ENCODE data around the gene TRAFD1.
"Not testable (repeated sequence)": the region's sequence is repeated elsewhere in the genome, so short reads cannot be mapped to it uniquely, and the experiment has no call there.

The TRAFD1 gene

GRCh38 chr12:112108202-112109079 lies 16.9 kb upstream of the TRAFD1 start, which contains the start of gene NAA25:
Gene NAA25, minus strand, starts transcription at chr12:112108783. Its CDS starts 10 bp downstream, at chr12:112108773.
- peak; percentile 84 for DNase-seq (ENCODE audit: extremely low spot score)
- ChIA-PET CTCF (no interaction called here), POLR2A (interaction anchor here (0.7 to 4.9 kb wide), 13 partner anchors 8 to 871 kb away, joined by 3 to 28 read pairs (median 5); partner anchors contain the start of genes ERP29, TMEM116 and TRAFD1)
- peak; percentile 72 for TF ChIP-seq L3MBTL2 (conservative IDR thresholded peaks at IDR 0.05)
- no peak for TF ChIP-seq NFRKB (IDR thresholded peaks at IDR 0.05)
- TF ChIP-seq ZNF384 (IDR thresholded peaks at IDR 0.05) = no peak
- TF ChIP-seq PKNOX1 (IDR thresholded peaks at IDR 0.05) = peak; percentile 64; the same call in 1 of the 2 replicates
- no peak for TF ChIP-seq ARNT (IDR thresholded peaks at IDR 0.05)
- no peak for TF ChIP-seq BHLHE40 (IDR thresholded peaks at IDR 0.05; ENCODE audit: borderline replicate concordance)
- TF ChIP-seq HDGF (IDR thresholded peaks at IDR 0.05; ENCODE audit: borderline replicate concordance) = no peak
- no peak for TF ChIP-seq FOXK2 (IDR thresholded peaks at IDR 0.05)

GRCh38 chr12:112110787-112111662 lies 14.3 kb upstream of the TRAFD1 start:
- CTCF ChIA-PET; DNase-seq (ENCODE audit: extremely low spot score): not testable (repeated sequence)

GRCh38 chr12:112111931-112112330 lies 13.4 kb upstream of the TRAFD1 start:
- no peak for DNase-seq (ENCODE audit: extremely low spot score)
- ChIA-PET CTCF (interaction anchor here (0.7 to 0.8 kb wide), 2 partner anchors 13 to 609 kb away, joined by 3 to 4 read pairs; partner anchors contain the start of gene TRAFD1), POLR2A (interaction anchor here (1.2 to 1.9 kb wide), 3 partner anchors 10 to 14 kb away, joined by 3 to 5 read pairs (median 4); partner anchors contain the start of gene TRAFD1)
- no peak for TF ChIP-seq SUZ12 (IDR thresholded peaks at IDR 0.05)
- TF ChIP-seq ARNT (IDR thresholded peaks at IDR 0.05) = no peak
- TF ChIP-seq ELF4 (IDR thresholded peaks at IDR 0.05) = no peak
- no peak for TF ChIP-seq NFRKB (IDR thresholded peaks at IDR 0.05)
- no peak for TF ChIP-seq ZNF384 (IDR thresholded peaks at IDR 0.05)
- no peak for TF ChIP-seq L3MBTL2 (conservative IDR thresholded peaks at IDR 0.05)
- no peak for TF ChIP-seq CTBP1 (IDR thresholded peaks at IDR 0.05; ENCODE audit: borderline replicate concordance)
- TF ChIP-seq PKNOX1 (IDR thresholded peaks at IDR 0.05) = no peak

More at GRCh38 chr12:112110787-112111662, 14.3 kb upstream of the TRAFD1 start:
- POLR2A ChIA-PET = interaction anchor here (1.2 to 1.9 kb wide), 3 partner anchors 11 to 15 kb away, joined by 3 to 5 read pairs (median 4); partner anchors contain the start of gene TRAFD1
- TF ChIP-seq ZNF384 (IDR thresholded peaks at IDR 0.05) = peak; percentile 68

GRCh38 chr12:112112409-112113133 lies 12.8 kb upstream of the TRAFD1 start:
- CTCF ChIA-PET = interaction anchor here (0.7 to 0.8 kb wide), 4 partner anchors 12 to 802 kb away, joined by 3 to 4 read pairs (median 3); partner anchors contain the start of gene TRAFD1
- DNase-seq (ENCODE audit: extremely low spot score) = no peak
- TF ChIP-seq PKNOX1 (IDR thresholded peaks at IDR 0.05) (no peak), ARNT (IDR thresholded peaks at IDR 0.05) (no peak)
- POLR2A ChIA-PET = interaction anchor here (1.0 to 1.9 kb wide), 4 partner anchors 9 to 14 kb away, joined by 3 to 5 read pairs (median 4); partner anchors contain the start of gene TRAFD1

GRCh38 chr12:112115259-112116045 lies 9.9 kb upstream of the TRAFD1 start:
- no peak for DNase-seq (ENCODE audit: extremely low spot score)
- ChIA-PET POLR2A (interaction anchor here (2.1 to 2.4 kb wide), 3 partner anchors 9 to 272 kb away, joined by 10 to 36 read pairs (median 24); partner anchors contain the start of gene TRAFD1), CTCF (no interaction called here)
- TF ChIP-seq NFRKB (IDR thresholded peaks at IDR 0.05) = no peak
- TF ChIP-seq SUZ12 (IDR thresholded peaks at IDR 0.05) = no peak
- TF ChIP-seq ZNF384 (IDR thresholded peaks at IDR 0.05) = no peak
- TF ChIP-seq TARDBP (IDR thresholded peaks at IDR 0.05) = no peak
- TF ChIP-seq FOXM1 (IDR thresholded peaks at IDR 0.05; ENCODE audit: borderline replicate concordance) = no peak
- TF ChIP-seq SP1 (IDR thresholded peaks at IDR 0.05) = no peak
- no peak for TF ChIP-seq LEF1 (IDR thresholded peaks at IDR 0.05; ENCODE audit: borderline replicate concordance)
- TF ChIP-seq FOXK2 (IDR thresholded peaks at IDR 0.05) = no peak
- no peak for TF ChIP-seq L3MBTL2 (conservative IDR thresholded peaks at IDR 0.05)
- no peak for TF ChIP-seq HDGF (IDR thresholded peaks at IDR 0.05; ENCODE audit: borderline replicate concordance)
- no peak for TF ChIP-seq CTBP1 (IDR thresholded peaks at IDR 0.05; ENCODE audit: borderline replicate concordance)
- no peak for TF ChIP-seq ELF4 (IDR thresholded peaks at IDR 0.05)
- TF ChIP-seq ARNT (IDR thresholded peaks at IDR 0.05) = no peak
- TF ChIP-seq BHLHE40 (IDR thresholded peaks at IDR 0.05; ENCODE audit: borderline replicate concordance) = no peak
- no peak for TF ChIP-seq FOXA1 (IDR thresholded peaks at IDR 0.05)
- no peak for TF ChIP-seq PKNOX1 (IDR thresholded peaks at IDR 0.05)

Measured in HEK293T (cell line).